ENCODE results near the gene HLA-DOA. TPM values are rescaled to one million over a fixed set of nuclear protein-coding genes. Genes with fewer than 3 reads are reported as not detected.

The HLA-DOA gene
- polyA plus RNA-seq, 3 donors = 3.8 to 4.8 (median 4.2) TPM

GRCh38 chr6:32969685-32970412 is 39.5 kb downstream of the HLA-DOA start:
- peak in 10 of 11 donors; percentile 75 to 91 (median 88) for DNase-seq (ENCODE audit: extremely low read depth in 1 of 11, low read depth in 9 of 11, low spot score in 4 of 11)

GRCh38 chr6:32968867-32969684 is 40.3 kb downstream of the HLA-DOA start:
- peak in 6 of 11 donors; percentile 51 to 80 (median 68) for DNase-seq (ENCODE audit: extremely low read depth in 1 of 11, low read depth in 9 of 11, low spot score in 4 of 11)

- peak in 10 of 11 donors; percentile 94 to 98 (median 95) for DNase-seq (ENCODE audit: extremely low read depth in 1 of 11, low read depth in 9 of 11, low spot score in 4 of 11)
Measured at GRCh38 chr6:32968093-32968866, 41.1 kb downstream of the HLA-DOA start, which contains the start of gene BRD2. TSS of gene BRD2 (plus strand) at chr6:32968594. CDS start at chr6:32972899, 4,305 bp downstream.

GRCh38 chr6:32967151-32968091 is 42.0 kb downstream of the HLA-DOA start:
- DNase-seq (ENCODE audit: extremely low read depth in 1 of 11, low read depth in 9 of 11, low spot score in 4 of 11) = peak in 1 of 11 donors; percentile 34

- no peak for DNase-seq (ENCODE audit: extremely low read depth in 1 of 11, low read depth in 9 of 11, low spot score in 4 of 11)
Measured at GRCh38 chr6:32964776-32965175, 44.6 kb downstream of the HLA-DOA start.

- no peak for DNase-seq (ENCODE audit: extremely low read depth in 1 of 11, low read depth in 9 of 11, low spot score in 4 of 11)
Measured at GRCh38 chr6:32963866-32964265, 45.5 kb downstream of the HLA-DOA start.

- no peak for DNase-seq (ENCODE audit: extremely low read depth in 1 of 11, low read depth in 9 of 11, low spot score in 4 of 11)
Measured at GRCh38 chr6:32962213-32962826, 47.1 kb downstream of the HLA-DOA start.

- DNase-seq (ENCODE audit: extremely low read depth in 1 of 11, low read depth in 9 of 11, low spot score in 4 of 11) = no peak
Measured at GRCh38 chr6:32960563-32960962, 48.8 kb downstream of the HLA-DOA start.

GRCh38 chr6:32956176-32956575 is 53.2 kb downstream of the HLA-DOA start:
- no peak for DNase-seq (ENCODE audit: extremely low read depth in 1 of 11, low read depth in 9 of 11, low spot score in 4 of 11)

GRCh38 chr6:32954986-32955802 is 54.2 kb downstream of the HLA-DOA start:
- no peak for DNase-seq (ENCODE audit: extremely low read depth in 1 of 11, low read depth in 9 of 11, low spot score in 4 of 11)

- DNase-seq (ENCODE audit: extremely low read depth in 1 of 11, low read depth in 9 of 11, low spot score in 4 of 11) = no peak
Measured at GRCh38 chr6:32954267-32954666, 55.1 kb downstream of the HLA-DOA start.

Other genes with a start within 250 kb of the HLA-DOA start
- 1 to 10 TPM in 1 of 3 donors, under 1 TPM in 1, not detected in 1; 0.57 to 1.8 TPM for gene HLA-DQB2, start 246.1 kb downstream of the HLA-DOA start, polyA plus RNA-seq (ENCODE audit: insufficient read length in 3 of 3)
- under 1 TPM; 0.10 to 0.21 (median 0.16) TPM for gene HLA-DOB, start 192.6 kb downstream of the HLA-DOA start, polyA plus RNA-seq (ENCODE audit: insufficient read length in 3 of 3)
- gene TAP2, start 170.9 kb downstream of the HLA-DOA start, polyA plus RNA-seq (ENCODE audit: insufficient read length in 3 of 3) = 10 to 100 TPM in 1 of 3 donors, 1 to 10 TPM in 2; 9.4 to 19.7 (median 9.5) TPM
- gene PSMB8, start 165.5 kb downstream of the HLA-DOA start, polyA plus RNA-seq (ENCODE audit: insufficient read length in 3 of 3) = 10 to 100 TPM; 19.7 to 22.3 (median 20.4) TPM
- 10 to 100 TPM in 1 of 3 donors, 1 to 10 TPM in 2; 8.2 to 12.3 (median 8.3) TPM for gene TAP1, start 155.9 kb downstream of the HLA-DOA start, polyA plus RNA-seq (ENCODE audit: insufficient read length in 3 of 3)
- 1 to 10 TPM; 5.1 to 6.7 (median 5.1) TPM for gene PSMB9, start 155.4 kb downstream of the HLA-DOA start, polyA plus RNA-seq (ENCODE audit: insufficient read length in 3 of 3)
- 10 to 100 TPM; 51.8 to 75.3 (median 65.9) TPM for gene HLA-DMB, start 68.6 kb downstream of the HLA-DOA start, polyA plus RNA-seq (ENCODE audit: insufficient read length in 3 of 3)
- 10 to 100 TPM; 13.9 to 24.6 (median 22.5) TPM for gene HLA-DMA, start 56.5 kb downstream of the HLA-DOA start, polyA plus RNA-seq (ENCODE audit: insufficient read length in 3 of 3)
- gene BRD2, start 41.0 kb downstream of the HLA-DOA start, polyA plus RNA-seq (ENCODE audit: insufficient read length in 3 of 3) = 100 to 1,000 TPM; 298 to 338 (median 312) TPM
- 10 to 100 TPM in 2 of 3 donors, 1 to 10 TPM in 1; 8.6 to 32.9 (median 19.7) TPM for gene HLA-DPA1, start 64.1 kb upstream of the HLA-DOA start, polyA plus RNA-seq (ENCODE audit: insufficient read length in 3 of 3)
- 10 to 100 TPM; 10.7 to 26.6 (median 20.8) TPM for gene HLA-DPB1, start 66.4 kb upstream of the HLA-DOA start, polyA plus RNA-seq (ENCODE audit: insufficient read length in 3 of 3)
- 1 to 10 TPM; 4.2 to 7.3 (median 5.0) TPM for gene COL11A2, start 182.9 kb upstream of the HLA-DOA start, polyA plus RNA-seq (ENCODE audit: insufficient read length in 3 of 3)
- 10 to 100 TPM; 51.1 to 64.5 (median 61.0) TPM for gene RXRB, start 191.1 kb upstream of the HLA-DOA start, polyA plus RNA-seq (ENCODE audit: insufficient read length in 3 of 3)
- 100 to 1,000 TPM; 101 to 130 (median 109) TPM for gene SLC39A7, start 191.3 kb upstream of the HLA-DOA start, polyA plus RNA-seq (ENCODE audit: insufficient read length in 3 of 3)
- gene HSD17B8, start 195.1 kb upstream of the HLA-DOA start, polyA plus RNA-seq (ENCODE audit: insufficient read length in 3 of 3) = 10 to 100 TPM; 24.4 to 28.5 (median 28.2) TPM
- gene RING1, start 198.9 kb upstream of the HLA-DOA start, polyA plus RNA-seq (ENCODE audit: insufficient read length in 3 of 3) = 10 to 100 TPM; 49.2 to 68.5 (median 62.5) TPM